ENCODE results near the gene FANCE. TPM values are rescaled to one million over a fixed set of nuclear protein-coding genes. Genes with fewer than 3 reads are reported as not detected.

The FANCE gene
- total RNA-seq, 1 experiment from 2014 or later = 13.3 TPM

Small RNA genes lying within 50 kb of the gene (microRNA-seq; reads per million reads assigned to microRNA genes)
- gene MIR7111 = 1.6 reads per million, percentile 10 among the genes with 10 or more reads in this experiment

Other genes starting within 250 kb of the FANCE start
- gene SCUBE3, start 238.4 kb upstream of the FANCE start, total RNA-seq (2022) = not detected in 2 replicates
- gene ZNF76, start 192.6 kb upstream of the FANCE start, total RNA-seq (2022) = 28.0 and 28.4 TPM in 2 replicates
- 17.8 and 23.1 TPM in 2 replicates for gene DEF6, start 154.5 kb upstream of the FANCE start, total RNA-seq (2022)
- gene PPARD, start 109.8 kb upstream of the FANCE start, total RNA-seq (2022) = 13.8 and 16.8 TPM in 2 replicates
- 2,403 and 2,457 TPM in 2 replicates for gene RPL10A, start 16.1 kb downstream of the FANCE start, total RNA-seq (2022)
- 11.1 and 13.3 TPM in 2 replicates for gene TEAD3, start 44.7 kb downstream of the FANCE start, total RNA-seq (2022)
- gene TULP1, start 60.6 kb downstream of the FANCE start, total RNA-seq (2022) = not detected in 2 replicates
- gene FKBP5, start 236.6 kb downstream of the FANCE start, total RNA-seq (2022) = 304 and 387 TPM in 2 replicates